CD4-positive, alpha-beta memory T cell (primary cell): Measurements from ENCODE around the gene RGS11. TPM values are rescaled to one million over a fixed set of nuclear protein-coding genes. Genes with fewer than 3 reads are reported as not detected.

Source experiments
- CTCF ChIA-PET: fragments of 350-600 bp; sonication (Branson Sonifier 250); formaldehyde crosslinking; loops from one replicate; lab custom pipeline; 2021; ENCODE audit warnings: inconsistent platforms; ENCODE audit not compliant: partially characterized antibody; lab: Charles Lee
- POLR2A ChIA-PET: fragments of 350-600 bp; sonication (Branson Sonifier 250); formaldehyde crosslinking; loops from one replicate; lab custom pipeline; 2021; ENCODE audit not compliant: partially characterized antibody; lab: Charles Lee
- DNase-seq, 5 donors: peaks; one replicate each; pipeline versions ENCODE4 v3.0.0 to v3.0.0-alpha.2; 2020 to 2022; ENCODE audit warnings: mixed read lengths in 1 of 5
- H3K27ac ChIP-seq: one replicate; pipeline ENCODE4 v1.7.0; 2013; ENCODE audit warnings: low read depth, low read length
- H3K27me3 ChIP-seq: 2 replicates; pipeline ENCODE4 v1.7.0; 2013; ENCODE audit warnings: mild to moderate bottlenecking, low read length, moderate library complexity; ENCODE audit not compliant: insufficient read depth
- H3K36me3 ChIP-seq: 2 replicates; pipeline ENCODE4 v1.7.0; 2013; ENCODE audit warnings: mild to moderate bottlenecking, low read length, moderate library complexity; ENCODE audit not compliant: insufficient read depth
- H3K4me1 ChIP-seq: 2 replicates; pipeline ENCODE4 v1.7.0; 2013; ENCODE audit warnings: mild to moderate bottlenecking, low read length, moderate library complexity; ENCODE audit not compliant: insufficient read depth
- H3K4me3 ChIP-seq, 2 donors: one replicate each; pipeline ENCODE4 v1.7.0; 2013; ENCODE audit warnings: low read length in 2 of 2, mild to moderate bottlenecking in 1 of 2
- H3K9me3 ChIP-seq, 2 donors: one replicate each; pipeline ENCODE4 v1.7.0; 2013; ENCODE audit warnings: low read length in 2 of 2, control low read depth in 1 of 2; ENCODE audit not compliant: control insufficient read depth in 1 of 2
- H3K27ac Mint-ChIP-seq, 7 donors: one replicate each; pipeline ENCODE4 v1.8.0; 2020 to 2021; ENCODE audit warnings: mixed read lengths in 7 of 7, mild to moderate bottlenecking in 6 of 7, inconsistent platforms in 3 of 7, moderate library complexity in 3 of 7
- H3K27me3 Mint-ChIP-seq, 2 donors: one replicate each; pipeline ENCODE4 v1.8.0; 2020 to 2021; ENCODE audit warnings: mixed read lengths in 2 of 2
- H3K36me3 Mint-ChIP-seq, 2 donors: one replicate each; pipeline ENCODE4 v1.8.0; 2020 to 2021; ENCODE audit warnings: mixed read lengths in 2 of 2, inconsistent platforms in 1 of 2, mild to moderate bottlenecking in 1 of 2
- H3K4me1 Mint-ChIP-seq, 4 donors: one replicate each; pipeline ENCODE4 v1.8.0; 2020 to 2021; ENCODE audit warnings: mixed read lengths in 4 of 4, mild to moderate bottlenecking in 1 of 4
- H3K4me3 Mint-ChIP-seq, 8 donors: one replicate each; pipeline ENCODE4 v1.8.0; 2020 to 2021; ENCODE audit warnings: mixed read lengths in 8 of 8, mild to moderate bottlenecking in 7 of 8, moderate library complexity in 6 of 8, inconsistent platforms in 3 of 8
- H3K9me3 Mint-ChIP-seq, 8 donors: one replicate each; pipeline ENCODE4 v1.8.0; 2020 to 2021; ENCODE audit warnings: mixed read lengths in 8 of 8, mild to moderate bottlenecking in 5 of 8, inconsistent platforms in 3 of 8, moderate library complexity in 1 of 8
- intact Hi-C: fragments of 100-400 bp; cut with micrococcal nuclease; formaldehyde crosslinking; loops from one replicate; pipeline ENCODE4 v1.15.1; 2023
- polyA plus RNA-seq, 2 donors: library from polyadenylated mRNA; unstranded; fragments of 300-500 nt; fragmentation: Illumina TruSeq; gene quantifications; one replicate each; pipeline ENCODE4 v1.2.3, GENCODE V29; 2021
- total RNA-seq, 2 experiments: library from RNA; stranded (reverse); gene quantifications; one replicate each; pipeline ENCODE4 v1.2.3, GENCODE V29; 2021

Gene RGS11
- total and polyA plus RNA-seq, 4 experiments from 2014 or later = 0.44 TPM; not detected in 3

DNA sequence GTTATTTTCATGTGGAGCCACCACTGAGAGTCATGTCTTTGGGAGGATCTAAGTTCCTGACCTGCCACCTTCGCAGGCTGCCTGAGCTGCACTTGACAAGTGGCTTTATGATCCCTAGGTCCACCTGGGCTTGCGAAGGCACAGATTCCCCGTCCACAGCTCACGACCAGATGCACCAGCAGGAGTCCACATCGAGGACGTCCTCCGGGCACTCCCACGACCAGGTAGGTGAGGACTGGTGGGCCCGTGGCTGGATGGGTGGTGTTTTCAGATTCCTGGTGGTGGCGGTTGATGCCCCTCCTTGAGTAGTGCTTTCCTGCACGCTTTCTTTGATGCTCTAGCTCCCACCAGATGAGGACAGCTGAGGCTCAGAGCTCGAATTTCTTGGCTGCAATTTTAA, 26.3 kb downstream of the RGS11 start:
- no peak for DNase-seq
- H3K27ac ChIP-seq = no peak overlapping the region
- peaks cover 22% of the 10 kb centered on the region for H3K4me1 ChIP-seq
- intact Hi-C loops = no loop called here
- no peaks in the 10 kb centered on the region for H3K9me3 ChIP-seq
- no peaks in the 10 kb centered on the region for H3K36me3 ChIP-seq
- Mint-ChIP-seq H3K9me3 (no peaks in the 10 kb centered on the region), H3K4me1 (peaks cover 13 to 36% (median 21%) of the 10 kb centered on the region in 4 donors), H3K27me3 (no peaks in the 10 kb centered on the region), H3K4me3 (no peak overlapping the region), H3K36me3 (peaks cover 7 to 11% of the 10 kb centered on the region in 2 donors), H3K27ac (no peak overlapping the region)
- POLR2A ChIA-PET = no interaction called here
- CTCF ChIA-PET = interaction anchor here (1.9 kb wide), 1 partner anchor 14 kb away, joined by 4 read pairs; no protein-coding TSS in a partner anchor
- no peak overlapping the region for H3K4me3 ChIP-seq
- H3K27me3 ChIP-seq = no peaks in the 10 kb centered on the region

DNA sequence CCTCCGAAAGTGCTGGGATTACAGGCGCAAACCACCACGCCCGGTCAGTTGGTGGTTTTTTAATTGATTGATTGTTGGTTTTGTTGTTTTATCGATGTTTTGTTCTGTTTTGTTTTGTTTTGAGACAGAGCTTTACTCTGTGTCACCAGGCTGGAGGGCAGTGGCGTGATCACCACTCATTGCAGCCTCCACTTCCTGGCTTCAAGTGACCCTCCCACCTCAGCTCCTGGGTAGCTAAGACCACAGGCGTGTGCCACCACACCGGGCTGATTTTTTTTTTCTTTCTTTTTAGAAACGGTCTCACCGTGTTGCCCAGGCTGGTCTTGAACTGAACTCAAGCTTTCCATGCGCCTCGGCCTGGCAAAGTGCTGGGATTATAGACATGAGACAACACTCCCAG, 28.7 kb downstream of the RGS11 start:
- H3K27me3 Mint-ChIP-seq = no peaks in the 10 kb centered on the region
- peaks cover 1 to 15% (median 5%) of the 10 kb centered on the region in 4 donors for H3K4me1 Mint-ChIP-seq
- no peak overlapping the region for H3K27ac Mint-ChIP-seq
- no peak for DNase-seq
- no peaks in the 10 kb centered on the region for H3K9me3 Mint-ChIP-seq
- H3K4me3 Mint-ChIP-seq = no peak overlapping the region
- ChIA-PET CTCF (no interaction called here), POLR2A (interaction anchor here (1.1 kb wide), 1 partner anchor 12 kb away, joined by 5 read pairs; the partner anchor contains the start of gene FAM234A)
- intact Hi-C loops = no loop called here
- no peaks in the 10 kb centered on the region for H3K9me3 ChIP-seq
- H3K27me3 ChIP-seq = no peaks in the 10 kb centered on the region
- no peak overlapping the region for H3K27ac ChIP-seq
- H3K36me3 Mint-ChIP-seq = peaks cover 6 to 7% of the 10 kb centered on the region in 2 donors
- no peak overlapping the region for H3K4me3 ChIP-seq
- H3K4me1 ChIP-seq = no peaks in the 10 kb centered on the region
- H3K36me3 ChIP-seq = no peaks in the 10 kb centered on the region

DNA sequence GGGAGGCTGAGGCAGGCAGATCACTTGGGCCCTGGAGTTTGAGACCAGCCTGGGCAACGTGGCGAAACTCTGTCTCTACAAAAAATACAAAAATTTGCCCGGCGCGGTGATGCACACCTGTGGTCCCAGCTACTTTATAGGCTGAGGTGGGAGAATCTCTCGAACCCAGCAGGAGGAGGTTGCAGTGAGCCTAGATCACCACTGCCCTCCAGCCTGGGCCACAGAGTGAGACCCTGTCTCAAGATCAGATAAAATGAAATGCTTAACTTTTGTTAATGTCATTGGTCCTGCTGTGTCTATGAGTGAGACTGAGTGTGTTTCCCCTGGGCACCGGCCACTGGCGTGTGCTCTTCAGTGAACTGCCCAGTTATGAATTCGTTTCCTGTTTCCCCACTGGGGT, 30.6 kb downstream of the RGS11 start:
- H3K27ac ChIP-seq = no peak overlapping the region
- Mint-ChIP-seq H3K4me3 (no peak overlapping the region), H3K4me1 (peaks cover 1 to 13% (median 7%) of the 10 kb centered on the region in 4 donors), H3K27me3 (no peaks in the 10 kb centered on the region), H3K9me3 (no peaks in the 10 kb centered on the region), H3K27ac (peak overlapping the region in 2 of 7 donors; percentile 75), H3K36me3 (peaks cover 0 to 1% of the 10 kb centered on the region in 2 donors)
- H3K9me3 ChIP-seq = no peaks in the 10 kb centered on the region
- no peaks in the 10 kb centered on the region for H3K27me3 ChIP-seq
- intact Hi-C loops = no loop called here
- no peak overlapping the region for H3K4me3 ChIP-seq
- DNase-seq = no peak
- CTCF ChIA-PET = interaction anchor here (0.6 to 1.0 kb wide), 2 partner anchors 127 to 160 kb away, joined by 3 to 4 read pairs; no protein-coding TSS in a partner anchor
- no peaks in the 10 kb centered on the region for H3K36me3 ChIP-seq
- POLR2A ChIA-PET = no interaction called here
- no peaks in the 10 kb centered on the region for H3K4me1 ChIP-seq

DNA sequence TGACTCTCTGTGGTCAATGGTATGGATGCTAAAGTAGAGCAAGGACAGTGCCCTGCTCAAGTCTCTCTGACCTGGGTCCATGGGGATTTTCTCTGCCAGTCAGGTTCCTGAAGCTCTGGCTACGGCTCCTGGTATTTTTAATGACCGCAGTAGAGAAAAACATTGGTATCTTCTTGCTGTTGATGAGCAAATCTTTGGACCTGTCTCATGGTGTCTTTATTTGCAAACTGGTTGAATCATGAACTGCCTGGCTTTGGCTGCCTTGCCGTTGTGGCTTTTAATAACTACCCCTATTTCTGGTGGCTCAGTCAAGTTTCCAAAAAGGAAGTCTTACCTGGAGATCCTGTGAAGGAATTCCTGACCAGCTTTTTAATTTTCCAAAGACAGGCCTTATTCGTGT, 32.4 kb downstream of the RGS11 start:
- Mint-ChIP-seq H3K27me3 (no peaks in the 10 kb centered on the region), H3K36me3 (peaks cover 0 to 4% of the 10 kb centered on the region in 2 donors), H3K4me1 (peaks cover 5 to 19% (median 13%) of the 10 kb centered on the region in 4 donors), H3K27ac (peak overlapping the region in 2 of 7 donors; percentile 37 to 68), H3K4me3 (no peak overlapping the region), H3K9me3 (no peaks in the 10 kb centered on the region)
- H3K27me3 ChIP-seq = no peaks in the 10 kb centered on the region
- H3K4me1 ChIP-seq = no peaks in the 10 kb centered on the region
- ChIA-PET POLR2A (interaction anchor here (0.7 kb wide), 1 partner anchor 70 kb away, joined by 3 read pairs; no protein-coding TSS in a partner anchor), CTCF (no interaction called here)
- H3K9me3 ChIP-seq = no peaks in the 10 kb centered on the region
- no peak overlapping the region for H3K4me3 ChIP-seq
- no peaks in the 10 kb centered on the region for H3K36me3 ChIP-seq
- no peak overlapping the region for H3K27ac ChIP-seq
- intact Hi-C loops = no loop called here
- no peak for DNase-seq

DNA sequence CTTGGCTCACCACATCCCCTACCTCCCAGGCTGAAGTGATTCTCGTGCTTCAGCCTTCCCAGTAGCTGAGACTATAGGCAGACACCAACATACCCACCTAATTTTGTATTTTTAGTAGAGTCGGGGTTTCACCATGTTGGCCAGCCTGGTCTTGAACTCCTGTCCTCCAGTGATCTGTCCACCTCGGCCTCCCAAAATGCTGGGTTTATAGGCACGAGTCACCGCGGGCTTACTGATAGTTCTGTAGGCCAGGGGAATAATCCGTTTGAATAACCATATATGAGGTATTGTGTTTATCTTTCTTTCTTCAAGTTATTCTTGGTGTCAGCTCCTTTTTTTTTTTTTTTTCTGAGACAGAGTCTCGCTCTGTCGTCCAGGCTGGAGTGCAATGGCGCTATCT, 33.5 kb downstream of the RGS11 start:
- Mint-ChIP-seq H3K27me3 (no peaks in the 10 kb centered on the region), H3K27ac (peak overlapping the region in 2 of 7 donors; percentile 47 to 53), H3K9me3 (no peaks in the 10 kb centered on the region), H3K36me3 (peaks cover 0 to 4% of the 10 kb centered on the region in 2 donors), H3K4me3 (peak overlapping the region in 1 of 8 donors; percentile 20), H3K4me1 (peaks cover 5 to 20% (median 11%) of the 10 kb centered on the region in 4 donors)
- ChIA-PET CTCF (no interaction called here), POLR2A (interaction anchor here (0.6 kb wide), 2 partner anchors 9 to 1066 kb away, joined by 3 read pairs; no protein-coding TSS in a partner anchor)
- Histone ChIP-seq H3K27ac (no peak overlapping the region), H3K27me3 (no peaks in the 10 kb centered on the region), H3K9me3 (no peaks in the 10 kb centered on the region), H3K36me3 (no peaks in the 10 kb centered on the region), H3K4me1 (no peaks in the 10 kb centered on the region), H3K4me3 (no peak overlapping the region)
- DNase-seq = no peak
- intact Hi-C loops = no loop called here

DNA sequence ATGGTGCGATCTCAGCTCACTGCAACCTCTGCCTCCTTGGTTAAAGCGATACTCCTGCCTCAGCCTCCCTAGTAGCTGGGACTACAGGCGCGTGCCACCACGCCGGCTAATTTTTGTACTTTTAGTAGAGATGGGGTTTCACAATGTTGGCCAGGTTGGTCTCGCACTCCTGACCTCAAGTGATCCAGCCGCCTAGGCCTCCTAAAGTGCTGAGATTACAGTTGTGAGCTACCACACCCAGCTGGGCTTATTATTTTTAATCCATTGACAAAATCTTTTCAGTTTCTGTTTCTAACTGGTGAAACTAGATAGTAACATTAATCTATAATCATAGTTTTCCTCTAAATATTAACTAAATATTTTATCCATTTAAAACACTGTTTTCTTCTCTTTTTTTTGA, 35.2 kb downstream of the RGS11 start:
- H3K36me3 ChIP-seq = no peaks in the 10 kb centered on the region
- H3K4me3 ChIP-seq = no peak overlapping the region
- H3K9me3 ChIP-seq = no peaks in the 10 kb centered on the region
- Mint-ChIP-seq H3K36me3 (peaks cover 0 to 5% of the 10 kb centered on the region in 2 donors), H3K4me3 (no peak overlapping the region), H3K27me3 (no peaks in the 10 kb centered on the region), H3K27ac (no peak overlapping the region), H3K4me1 (peaks cover 7 to 25% (median 13%) of the 10 kb centered on the region in 4 donors), H3K9me3 (no peaks in the 10 kb centered on the region)
- H3K27me3 ChIP-seq = no peaks in the 10 kb centered on the region
- intact Hi-C loops = no loop called here
- peaks cover 4% of the 10 kb centered on the region for H3K4me1 ChIP-seq
- DNase-seq = no peak
- H3K27ac ChIP-seq = no peak overlapping the region
- ChIA-PET POLR2A (no interaction called here), CTCF (no interaction called here)

DNA sequence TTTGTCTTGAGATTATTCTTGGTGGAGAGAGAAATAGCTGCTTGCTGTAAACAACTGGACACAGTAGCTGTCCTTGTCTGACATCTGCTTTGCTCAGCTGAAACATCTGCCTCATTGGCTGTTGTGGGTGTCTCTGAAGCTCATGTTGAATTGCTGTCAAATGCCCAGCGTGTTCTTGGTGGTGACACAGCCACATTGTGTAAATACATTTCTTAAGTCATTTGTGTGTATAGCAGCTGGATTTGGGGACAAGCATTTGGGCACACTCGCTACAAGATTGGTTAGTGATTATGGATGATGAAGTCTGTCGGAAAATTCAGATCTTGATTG, 35.8 kb downstream of the RGS11 start:
- H3K9me3 ChIP-seq = no peaks in the 10 kb centered on the region
- CTCF ChIA-PET = interaction anchor here (1.0 kb wide), 1 partner anchor 122 kb away, joined by 3 read pairs; no protein-coding TSS in a partner anchor
- Mint-ChIP-seq H3K4me1 (peaks cover 12 to 28% (median 15%) of the 10 kb centered on the region in 4 donors), H3K27me3 (no peaks in the 10 kb centered on the region), H3K36me3 (peaks cover 0 to 11% of the 10 kb centered on the region in 2 donors), H3K9me3 (no peaks in the 10 kb centered on the region), H3K27ac (peak overlapping the region in 4 of 7 donors; percentile 2 to 82 (median 38)), H3K4me3 (no peak overlapping the region)
- peaks cover 6% of the 10 kb centered on the region for H3K4me1 ChIP-seq
- H3K27me3 ChIP-seq = no peaks in the 10 kb centered on the region
- POLR2A ChIA-PET = no interaction called here
- no peak overlapping the region for H3K27ac ChIP-seq
- no peak overlapping the region for H3K4me3 ChIP-seq
- DNase-seq = no peak
- no peaks in the 10 kb centered on the region for H3K36me3 ChIP-seq
- intact Hi-C loops = no loop called here
